CD8-positive, alpha-beta memory T cell (primary cell): ENCODE data around the gene BANP. TPM values are rescaled to one million over a fixed set of nuclear protein-coding genes. Genes with fewer than 3 reads are reported as not detected.

ENCODE experiments used
- CTCF ChIA-PET: fragments of 350-600 bp; sonication (Branson Sonifier 250); formaldehyde crosslinking; loops from one replicate; lab custom pipeline; 2021; ENCODE audit warnings: antibody characterized with exemption; lab: Charles Lee
- POLR2A ChIA-PET: fragments of 350-600 bp; sonication (Branson Sonifier 250); formaldehyde crosslinking; loops from one replicate; lab custom pipeline; 2021; ENCODE audit warnings: antibody characterized with exemption; lab: Charles Lee
- DNase-seq, 5 donors: peaks; one replicate each; pipeline versions ENCODE4 v3.0.0 to v3.0.0-alpha.2; 2020 to 2022; ENCODE audit warnings: mixed read lengths in 1 of 5
- H3K27ac ChIP-seq: one replicate; pipeline ENCODE4 v1.7.0; 2013; ENCODE audit warnings: low read depth, mild to moderate bottlenecking, low read length, moderate library complexity
- H3K27me3 ChIP-seq: 2 replicates; pipeline ENCODE4 v1.7.0; 2013; ENCODE audit warnings: low read length, mild to moderate bottlenecking; ENCODE audit not compliant: insufficient read depth, poor library complexity, severe bottlenecking
- H3K36me3 ChIP-seq: 2 replicates; pipeline ENCODE4 v1.7.0; 2013; ENCODE audit warnings: mild to moderate bottlenecking, low read length, moderate library complexity; ENCODE audit not compliant: insufficient read depth
- H3K4me1 ChIP-seq: 2 replicates; pipeline ENCODE4 v1.7.0; 2013; ENCODE audit warnings: mild to moderate bottlenecking, low read length, moderate library complexity; ENCODE audit not compliant: insufficient read depth
- H3K4me3 ChIP-seq: 2 replicates; pipeline ENCODE4 v1.7.0; 2013; ENCODE audit warnings: mild to moderate bottlenecking, low read length
- H3K9me3 ChIP-seq: 2 replicates; pipeline ENCODE4 v1.7.0; 2013; ENCODE audit warnings: mild to moderate bottlenecking, low read length
- H3K27ac Mint-ChIP-seq, 8 donors: one replicate each; pipeline ENCODE4 v1.8.0; 2020 to 2021; ENCODE audit warnings: mixed read lengths in 8 of 8, mild to moderate bottlenecking in 6 of 8, inconsistent platforms in 3 of 8, moderate library complexity in 3 of 8
- H3K27me3 Mint-ChIP-seq, 2 donors: one replicate each; pipeline ENCODE4 v1.8.0; 2020 to 2021; ENCODE audit warnings: mixed read lengths in 2 of 2, mild to moderate bottlenecking in 1 of 2, moderate library complexity in 1 of 2
- H3K36me3 Mint-ChIP-seq, 3 donors: one replicate each; pipeline ENCODE4 v1.8.0; 2020 to 2021; ENCODE audit warnings: mixed read lengths in 3 of 3, inconsistent platforms in 1 of 3, mild to moderate bottlenecking in 1 of 3
- H3K4me1 Mint-ChIP-seq, 3 donors: one replicate each; pipeline ENCODE4 v1.8.0; 2020 to 2021; ENCODE audit warnings: mixed read lengths in 3 of 3, inconsistent platforms in 1 of 3, mild to moderate bottlenecking in 1 of 3
- H3K4me3 Mint-ChIP-seq, 7 donors: one replicate each; pipeline ENCODE4 v1.8.0; 2020 to 2021; ENCODE audit warnings: mixed read lengths in 7 of 7, mild to moderate bottlenecking in 6 of 7, moderate library complexity in 4 of 7, inconsistent platforms in 2 of 7
- H3K9me3 Mint-ChIP-seq, 5 donors: one replicate each; pipeline ENCODE4 v1.8.0; 2020 to 2022; ENCODE audit warnings: mixed read lengths in 5 of 5, mild to moderate bottlenecking in 3 of 5, moderate library complexity in 2 of 5, inconsistent platforms in 1 of 5
- polyA plus RNA-seq: library from polyadenylated mRNA; unstranded; fragments of 300-500 nt; fragmentation: Illumina TruSeq; gene quantifications from one replicate; pipeline ENCODE4 v1.2.3, GENCODE V29; 2021
- total RNA-seq, 2 experiments: library from RNA; stranded (reverse); gene quantifications; one replicate each; pipeline ENCODE4 v1.2.3, GENCODE V29; 2021

BANP gene
- total and polyA plus RNA-seq, 3 experiments from 2014 or later: 28.5 to 32.5 (median 29.5) TPM

DNA sequence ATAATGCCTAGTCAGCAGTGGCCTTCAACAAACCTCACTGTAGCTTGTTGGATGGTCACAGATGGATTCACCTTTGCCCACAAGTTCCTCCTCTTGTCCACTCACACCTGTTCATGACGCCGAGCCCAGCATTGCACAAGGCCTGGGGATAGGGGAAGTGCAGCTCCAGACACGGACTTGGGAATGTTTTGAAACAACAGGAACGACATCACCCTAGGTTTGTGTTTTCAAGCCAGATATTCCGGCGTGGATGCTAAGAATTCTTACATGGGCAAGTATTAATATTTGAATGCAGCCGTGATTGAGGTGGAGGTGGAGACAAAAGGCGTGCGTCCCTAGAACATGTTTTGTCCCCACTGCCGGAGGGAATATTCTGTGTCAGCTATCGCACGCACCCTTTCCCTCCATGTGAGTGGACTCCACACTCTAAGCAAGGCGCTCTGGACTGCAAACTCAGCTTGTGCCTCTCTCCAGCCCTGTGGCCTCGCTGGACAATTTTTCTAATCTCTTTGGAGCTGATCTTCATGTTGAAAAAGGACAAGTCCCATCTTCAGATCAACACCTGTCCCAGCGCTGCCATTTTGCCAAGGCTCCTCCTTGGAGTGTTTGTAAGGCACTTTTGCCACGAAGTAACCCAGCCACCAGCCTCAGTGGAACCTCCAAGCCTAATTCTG, 2.0 kb upstream of the BANP start:
- Histone ChIP-seq H3K4me3 (no peak overlapping the region), H3K9me3 (no peaks in the 10 kb centered on the region), H3K27ac (no peak overlapping the region), H3K27me3 (no peaks in the 10 kb centered on the region), H3K36me3 (no peaks in the 10 kb centered on the region), H3K4me1 (peaks cover 19% of the 10 kb centered on the region)
- ChIA-PET CTCF (interaction anchor here (0.8 to 2.2 kb wide), 3 partner anchors 10 to 566 kb away, joined by 3 to 7 read pairs (median 3); partner anchors contain the start of gene FBXO31), POLR2A (no interaction called here)
- peak overlapping the region; percentile 17 to 73 (median 45) for H3K4me3 Mint-ChIP-seq
- no peak for DNase-seq
- peaks cover 0 to 20% (median 7%) of the 10 kb centered on the region in 3 donors for H3K36me3 Mint-ChIP-seq
- peaks cover 23 to 36% (median 23%) of the 10 kb centered on the region in 3 donors for H3K4me1 Mint-ChIP-seq
- peak overlapping the region in 2 of 8 donors; percentile 58 to 68 for H3K27ac Mint-ChIP-seq
- no peaks in the 10 kb centered on the region for H3K9me3 Mint-ChIP-seq
- H3K27me3 Mint-ChIP-seq: peaks cover 5 to 9% of the 10 kb centered on the region in 2 donors

DNA sequence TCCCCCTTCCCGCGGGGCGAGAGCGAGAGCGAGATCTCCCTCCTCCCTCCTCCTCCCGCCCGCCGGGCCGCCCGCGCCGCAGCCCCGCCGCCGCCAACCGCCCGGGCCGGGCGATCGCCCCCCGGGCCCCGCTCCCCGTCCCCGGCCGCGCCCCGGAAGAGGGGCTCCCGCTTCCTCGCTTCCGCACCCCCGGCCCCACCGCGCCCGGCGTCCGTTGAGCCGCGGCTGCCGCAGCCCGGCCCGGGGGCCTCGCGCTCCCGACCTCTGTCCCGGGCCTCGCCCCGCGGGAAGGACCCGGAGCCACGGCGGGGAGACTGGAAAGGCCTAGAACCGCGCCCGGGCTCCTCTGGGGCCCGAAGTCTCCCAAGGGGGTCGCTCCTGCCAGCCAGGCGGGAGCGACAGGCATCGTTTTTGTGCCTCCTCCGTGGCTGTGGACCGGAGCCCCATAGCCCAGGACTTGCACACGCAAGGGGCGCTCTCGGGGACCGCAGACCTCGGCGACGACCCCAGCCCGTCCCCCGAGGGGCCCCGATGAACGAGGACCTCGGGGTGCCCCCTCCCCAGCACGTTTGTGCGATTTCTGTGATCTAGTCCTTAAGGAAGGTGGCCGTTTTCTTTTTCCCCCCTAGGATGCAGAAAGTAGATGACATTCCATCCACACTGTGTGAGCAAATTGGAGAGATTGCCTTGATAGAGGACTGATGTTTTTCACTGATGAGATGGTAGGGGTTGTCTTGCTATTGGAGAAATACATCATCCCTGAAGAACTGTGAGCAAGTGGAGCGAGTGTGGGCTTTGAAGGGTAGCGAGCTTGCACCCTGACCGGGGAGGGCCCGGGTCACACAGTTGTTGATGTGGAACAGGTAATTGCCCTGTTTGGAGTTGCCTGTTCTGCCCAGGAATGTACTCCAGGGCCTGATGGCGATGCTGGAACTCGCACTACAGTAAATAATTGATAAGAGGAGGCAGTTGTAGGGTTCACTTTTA, 611 bp downstream of the BANP start:
- no peak for DNase-seq
- ChIA-PET CTCF (interaction anchor here (0.7 to 1.2 kb wide), 5 partner anchors 11 to 173 kb away, joined by 3 to 7 read pairs (median 3); partner anchors contain the start of gene SLC7A5), POLR2A (interaction anchor here (1.0 to 1.6 kb wide), 4 partner anchors 55 to 186 kb away, joined by 3 to 8 read pairs (median 6); partner anchors contain the start of genes KLHDC4 and SLC7A5)
- H3K9me3 ChIP-seq: no peaks in the 10 kb centered on the region
- no peaks in the 10 kb centered on the region for H3K27me3 ChIP-seq
- H3K36me3 ChIP-seq: no peaks in the 10 kb centered on the region
- H3K4me1 Mint-ChIP-seq: peaks cover 41 to 56% (median 43%) of the 10 kb centered on the region in 3 donors
- H3K9me3 Mint-ChIP-seq: no peaks in the 10 kb centered on the region
- H3K4me1 ChIP-seq: peaks cover 44% of the 10 kb centered on the region
- H3K27ac ChIP-seq: peak overlapping the region; percentile 88
- peak overlapping the region; percentile 83 to 98 (median 94) for H3K27ac Mint-ChIP-seq
- peak overlapping the region; percentile 82 for H3K4me3 ChIP-seq
- H3K4me3 Mint-ChIP-seq: peak overlapping the region; percentile 97 to 100 (median 99)
- peaks cover 0 to 43% (median 7%) of the 10 kb centered on the region in 3 donors for H3K36me3 Mint-ChIP-seq
- H3K27me3 Mint-ChIP-seq: peaks cover 5% of the 10 kb centered on the region in 2 donors

DNA sequence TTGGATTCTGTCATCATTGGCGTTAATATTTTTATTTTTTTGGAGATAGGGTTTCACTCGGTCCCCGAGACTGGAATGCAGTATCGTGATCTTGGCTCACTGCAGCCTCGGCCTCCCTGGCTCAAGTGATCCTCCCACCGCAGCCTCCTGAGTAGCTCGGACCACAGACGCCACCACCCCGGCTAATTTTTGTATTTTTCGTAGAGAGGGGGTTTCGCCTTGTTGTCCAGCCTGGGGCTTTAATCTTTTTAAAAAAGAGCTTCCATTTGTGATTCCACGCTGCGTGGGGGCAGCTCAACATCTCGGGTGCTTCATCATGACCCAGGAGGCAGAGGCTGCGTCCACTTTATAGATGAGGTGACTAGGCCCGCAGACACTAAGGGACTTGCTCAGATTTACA, 1.5 kb downstream of the BANP start:
- H3K27me3 ChIP-seq: no peaks in the 10 kb centered on the region
- ChIA-PET CTCF (interaction anchor here (1.1 kb wide), 1 partner anchor 174 kb away, joined by 3 read pairs; no protein-coding TSS in a partner anchor), POLR2A (no interaction called here)
- peaks cover 53% of the 10 kb centered on the region for H3K4me1 ChIP-seq
- H3K9me3 Mint-ChIP-seq: no peaks in the 10 kb centered on the region
- DNase-seq: no peak
- H3K27me3 Mint-ChIP-seq: peaks cover 2 to 4% of the 10 kb centered on the region in 2 donors
- no peaks in the 10 kb centered on the region for H3K36me3 ChIP-seq
- H3K36me3 Mint-ChIP-seq: peaks cover 0 to 52% (median 5%) of the 10 kb centered on the region in 3 donors
- H3K9me3 ChIP-seq: no peaks in the 10 kb centered on the region
- H3K4me3 Mint-ChIP-seq: peak overlapping the region; percentile 80 to 97 (median 83)
- peaks cover 50 to 65% (median 50%) of the 10 kb centered on the region in 3 donors for H3K4me1 Mint-ChIP-seq
- H3K27ac ChIP-seq: peak overlapping the region; percentile 88
- peak overlapping the region in 7 of 8 donors; percentile 38 to 96 (median 83) for H3K27ac Mint-ChIP-seq
- H3K4me3 ChIP-seq: no peak overlapping the region

DNA sequence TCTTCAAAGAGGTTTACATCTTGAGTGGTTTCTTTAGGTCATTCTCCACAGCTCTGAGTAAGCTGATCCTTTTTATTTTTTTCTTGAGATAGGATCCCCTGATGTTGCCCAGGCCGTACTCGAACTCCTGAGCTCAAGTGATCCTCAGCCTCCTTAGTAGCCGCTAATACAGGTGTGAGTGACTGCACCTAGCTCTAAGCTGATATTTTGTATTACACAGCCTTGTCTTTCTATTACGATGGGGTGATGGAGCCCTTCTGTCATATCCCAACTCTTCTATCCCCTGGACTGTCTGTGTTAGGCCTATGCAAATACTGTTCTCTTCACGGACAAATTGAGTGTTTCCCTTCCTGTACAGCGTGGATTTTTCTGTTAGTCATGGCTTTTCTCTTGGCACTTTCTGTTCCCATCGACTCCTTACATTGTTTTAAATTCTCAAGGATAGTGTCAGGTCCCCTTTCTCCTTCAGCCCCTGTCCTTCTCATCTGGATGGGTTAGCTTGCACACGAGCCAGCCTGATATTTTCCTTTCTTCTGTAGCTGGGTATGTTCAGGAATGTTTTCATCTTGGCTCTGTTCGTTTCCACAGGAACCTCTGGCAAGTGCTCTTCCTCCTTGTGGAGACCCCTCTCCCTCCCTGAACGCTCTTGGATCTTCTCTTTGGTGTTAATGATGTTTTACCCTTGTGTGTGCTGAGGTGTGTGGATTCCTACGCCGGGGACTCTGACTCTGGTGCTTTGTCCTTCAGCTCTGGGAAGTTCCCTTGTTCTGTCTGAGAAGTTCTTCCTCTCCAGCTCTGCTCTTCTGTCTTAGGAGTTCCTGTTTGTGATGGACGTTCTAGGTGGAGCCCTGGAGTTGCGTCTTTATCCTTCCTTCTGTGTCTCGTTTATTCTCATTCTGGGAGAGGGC, 2.3 kb downstream of the BANP start:
- Histone ChIP-seq H3K4me3 (no peak overlapping the region), H3K27me3 (no peaks in the 10 kb centered on the region), H3K4me1 (peaks cover 59% of the 10 kb centered on the region), H3K27ac (no peak overlapping the region), H3K36me3 (no peaks in the 10 kb centered on the region), H3K9me3 (no peaks in the 10 kb centered on the region)
- H3K27ac Mint-ChIP-seq: peak overlapping the region; percentile 26 to 96 (median 63)
- DNase-seq: no peak
- peaks cover 0 to 57% (median 5%) of the 10 kb centered on the region in 3 donors for H3K36me3 Mint-ChIP-seq
- H3K9me3 Mint-ChIP-seq: no peaks in the 10 kb centered on the region
- peaks cover 0 to 2% of the 10 kb centered on the region in 2 donors for H3K27me3 Mint-ChIP-seq
- H3K4me3 Mint-ChIP-seq: peak overlapping the region; percentile 27 to 97 (median 58)
- ChIA-PET CTCF (interaction anchor here (1.1 kb wide), 1 partner anchor 175 kb away, joined by 3 read pairs; no protein-coding TSS in a partner anchor), POLR2A (no interaction called here)
- H3K4me1 Mint-ChIP-seq: peaks cover 54 to 73% (median 55%) of the 10 kb centered on the region in 3 donors

DNA sequence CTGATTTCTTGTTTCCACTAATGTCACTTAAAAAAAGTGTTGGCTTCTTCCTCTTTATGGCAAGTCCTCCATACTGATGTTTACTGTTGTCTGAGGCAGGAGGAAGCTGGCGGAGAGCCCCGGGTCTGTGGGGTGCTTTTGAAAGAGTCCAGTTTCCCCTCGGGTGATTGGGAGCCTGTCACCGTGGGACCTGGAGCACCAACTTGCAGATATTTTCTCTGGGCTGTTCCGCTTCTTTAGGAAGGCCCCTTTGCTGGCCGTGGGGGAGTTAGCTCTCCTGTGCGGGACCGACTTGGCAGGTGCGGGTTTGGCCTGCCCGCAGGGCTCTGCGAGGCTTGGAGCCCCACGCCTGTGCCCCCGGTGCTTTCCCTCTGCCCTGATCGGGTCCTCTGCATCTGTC, 3.1 kb downstream of the BANP start:
- Mint-ChIP-seq H3K4me1 (peaks cover 59 to 81% (median 60%) of the 10 kb centered on the region in 3 donors), H3K27me3 (peaks cover 0 to 2% of the 10 kb centered on the region in 2 donors), H3K27ac (peak overlapping the region in 5 of 8 donors; percentile 62 to 96 (median 76)), H3K4me3 (peak overlapping the region in 2 of 7 donors; percentile 80 to 97), H3K9me3 (no peaks in the 10 kb centered on the region), H3K36me3 (peaks cover 0 to 61% (median 5%) of the 10 kb centered on the region in 3 donors)
- Histone ChIP-seq H3K27ac (no peak overlapping the region), H3K27me3 (no peaks in the 10 kb centered on the region), H3K4me1 (peaks cover 67% of the 10 kb centered on the region), H3K4me3 (no peak overlapping the region), H3K36me3 (no peaks in the 10 kb centered on the region), H3K9me3 (no peaks in the 10 kb centered on the region)
- no peak for DNase-seq
- ChIA-PET CTCF (no interaction called here), POLR2A (interaction anchor here (0.5 kb wide), 1 partner anchor 41 kb away, joined by 3 read pairs; no protein-coding TSS in a partner anchor)

DNA sequence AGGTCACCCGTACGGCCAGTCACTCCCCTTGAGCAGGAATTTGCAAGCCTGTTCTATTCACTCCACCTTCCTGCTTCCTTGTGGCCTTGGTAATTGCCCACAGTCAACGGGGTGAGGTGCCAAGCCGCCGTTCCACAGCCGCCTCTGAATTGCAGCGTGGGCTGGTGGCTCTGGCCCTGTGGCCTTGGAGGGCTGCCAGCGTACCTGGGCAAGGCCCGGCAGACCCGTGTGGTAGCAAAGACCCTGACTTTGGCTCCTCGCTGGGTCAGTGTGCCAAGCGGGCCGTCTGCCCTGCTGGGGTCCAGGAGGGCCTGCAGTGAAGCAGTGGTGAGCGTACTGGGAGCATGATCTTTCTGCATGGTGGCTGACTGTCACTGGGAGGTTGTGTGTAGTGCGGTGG, 3.6 kb downstream of the BANP start:
- CTCF ChIA-PET: no interaction called here
- H3K4me1 Mint-ChIP-seq: peaks cover 62 to 86% (median 62%) of the 10 kb centered on the region in 3 donors
- Histone ChIP-seq H3K9me3 (no peaks in the 10 kb centered on the region), H3K36me3 (no peaks in the 10 kb centered on the region), H3K4me1 (peaks cover 71% of the 10 kb centered on the region), H3K27ac (no peak overlapping the region), H3K4me3 (no peak overlapping the region), H3K27me3 (no peaks in the 10 kb centered on the region)
- peak overlapping the region in 4 of 8 donors; percentile 55 to 96 (median 78) for H3K27ac Mint-ChIP-seq
- no peaks in the 10 kb centered on the region for H3K9me3 Mint-ChIP-seq
- peaks cover 0 to 66% (median 5%) of the 10 kb centered on the region in 3 donors for H3K36me3 Mint-ChIP-seq
- DNase-seq: no peak
- H3K27me3 Mint-ChIP-seq: peaks cover 0 to 2% of the 10 kb centered on the region in 2 donors
- POLR2A ChIA-PET: interaction anchor here (0.5 kb wide), 1 partner anchor 41 kb away, joined by 3 read pairs; no protein-coding TSS in a partner anchor
- H3K4me3 Mint-ChIP-seq: peak overlapping the region in 1 of 7 donors; percentile 97
